Adrenal gland (tissue), 12 donors: ENCODE data around the gene SDC4. TPM values are rescaled to one million over a fixed set of nuclear protein-coding genes. Genes with fewer than 3 reads are reported as not detected.
A peak's percentile ranks its signal among the peaks of the same experiment; 100 is the strongest.

ENCODE experiments used
- DNase-seq, 7 donors: peaks; one replicate each; pipeline ENCODE4 v3.0.0-alpha.2; 2019 to 2020
- H3K27ac ChIP-seq, 5 donors: fragments of 200-600 bp; sonication (generic) in 4 of 5; 1 replicate in 3 of 5; 2 replicates in 2 of 5; pipeline versions ENCODE4 v1.5.1 to v1.8.0; 2016 to 2020; ENCODE audit warnings: mild to moderate bottlenecking in 1 of 5
- H3K27me3 ChIP-seq: fragments of 200-600 bp; 2 replicates; pipeline ENCODE4 v1.8.0; 2021
- H3K36me3 ChIP-seq, 2 donors: fragments of 200-600 bp; replicated peaks in 1 of 2; 1 replicate in 1 of 2; 2 replicates in 1 of 2; pipeline versions ENCODE4 v1.5.1 to v1.8.0; 2018 to 2022
- H3K4me1 ChIP-seq, 2 donors: fragments of 200-600 bp; replicated peaks in 1 of 2; 1 replicate in 1 of 2; 2 replicates in 1 of 2; pipeline versions ENCODE4 v1.5.1 to v1.8.0; 2018 to 2021
- H3K4me3 ChIP-seq, 4 donors: fragments of 200-600 bp; sonication (generic) in 3 of 4; one replicate each; pipeline ENCODE4 v1.5.1; 2016 to 2018
- H3K9me3 ChIP-seq, 3 donors: fragments of 200-600 bp; sonication (generic) in 1 of 3; replicated peaks in 1 of 3; 1 replicate in 2 of 3; 2 replicates in 1 of 3; pipeline versions ENCODE4 v1.5.1 to v1.8.0; 2016 to 2021
- CTCF ChIP-seq, 6 experiments: fragments of 450-650 bp in 4 of 6; fragments of 200-600 bp in 2 of 6; sonication (generic) in 1 of 6; IDR thresholded peaks; 1 replicate in 5 of 6; 2 replicates in 1 of 6; pipeline versions ENCODE4 v1.5.1 to v1.8.0; 2016 to 2021; ENCODE audit warnings: antibody characterized with exemption in 6 of 6, mild to moderate bottlenecking in 2 of 6, moderate library complexity in 1 of 6
- POLR2A ChIP-seq, 2 donors: fragments of 450-650 bp; IDR thresholded peaks; one replicate each; pipeline ENCODE4 v1.6.1; 2017; ENCODE audit warnings: antibody characterized with exemption in 2 of 2, mild to moderate bottlenecking in 2 of 2, moderate library complexity in 1 of 2
- WGBS, 4 donors: extraction: QIAGEN DNeasy Blood & Tissue Kit in 2 of 4; methylation state at CpG; one replicate each; pipeline versions ENCODE4 v1.1.5 to v1.1.7; 2013 to 2017; 5-methylcytosine and 5-hydroxymethylcytosine counted together
- intact Hi-C, 2 donors: fragments of 100-400 bp; cut with DNase I; formaldehyde crosslinking; loops; one replicate each; pipeline versions ENCODE4 v1.14.1 to v1.15.0; 2022 to 2023
- polyA plus RNA-seq, 3 donors: library from polyadenylated mRNA; stranded (reverse); fragments of 200-250 nt in 2 of 3; fragments of 350-450 nt in 1 of 3; fragmentation: Illumina TruSeq in 1 of 3; extraction: RNeasy Lipid Tissue Mini Kit (QIAGEN cat#74804) in 1 of 3; gene quantifications; one replicate each; pipeline ENCODE4 v1.2.3, GENCODE V29; 2013 to 2014
- total RNA-seq, 9 donors: library from RNA; depleted of rRNA in 4 of 9; stranded (reverse); fragments of >200 nt in 4 of 9; fragments of 120-200 nt in 1 of 9; fragmentation: NEBNext Ultra II Directional in 1 of 9; extraction: Animal tissue kit (Norgen Biotek cat#: 25700) in 1 of 9; gene quantifications; one replicate each; pipeline versions ENCODE4 v1.1.0 to v1.2.4, GENCODE V29; 2013 to 2023
- donor health status: healthy with polysubstance abuse.
- donor health status: Bipolar disorder and iron deficiency.
- donor health status: DM: yes; HTN: yes; CAD: no.
- donor health status: DM: no; HTN: no; CAD: no.
- donor health status: DM: no; HTN: no; CAD: no.
- donor health status: DM: yes; HTN: yes; CAD: no.

Gene SDC4
- total and polyA plus RNA-seq, 12 donors = 48.7 to 128 (median 72.4) TPM

- Histone ChIP-seq H3K4me1 (peaks cover 0 to 9% of the 10 kb centered on the region in 2 donors), H3K27ac (peak overlapping the region in 1 of 5 donors; percentile 31), H3K9me3 (no peaks in the 10 kb centered on the region), H3K27me3 (peaks cover 11% of the 10 kb centered on the region), H3K4me3 (peak overlapping the region in 2 of 4 donors; percentile 30 to 60), H3K36me3 (no peaks in the 10 kb centered on the region)
- TF ChIP-seq CTCF (IDR thresholded peaks at IDR 0.05) (peak; percentile 66 to 90 (median 85)), POLR2A (IDR thresholded peaks at IDR 0.05) (no peak)
- WGBS, 4 donors = 4 to 9% (median 7%) methylated on average over 49 to 79 of the region's 79 CpGs
- peak; percentile 68 to 87 (median 80) for DNase-seq
- intact Hi-C loops = no loop called here
Observed at GRCh38 chr20:45293041-45294002, 54.9 kb downstream of the SDC4 start.

DNA sequence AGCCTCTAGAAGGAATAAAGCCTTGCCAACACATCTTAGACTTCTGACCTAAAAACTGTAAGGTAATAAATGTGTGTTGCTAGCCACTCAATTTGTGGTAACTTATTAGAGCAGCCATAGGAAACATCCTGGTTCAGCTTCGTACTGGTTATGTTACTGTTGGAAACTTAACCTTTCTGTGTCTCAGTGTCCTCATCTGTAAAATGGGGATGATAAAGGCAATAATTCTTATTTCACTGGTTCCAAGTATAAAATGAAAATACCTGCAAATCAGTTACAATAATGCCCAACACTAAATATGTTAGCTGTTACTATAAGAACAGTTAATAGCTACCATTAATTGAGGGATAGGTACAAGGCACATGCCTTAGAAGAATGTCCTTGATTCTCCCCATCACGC is 55.9 kb downstream of the SDC4 start:
- Histone ChIP-seq H3K4me1 (peaks cover 0 to 9% of the 10 kb centered on the region in 2 donors), H3K4me3 (no peak overlapping the region), H3K27ac (no peak overlapping the region), H3K9me3 (no peaks in the 10 kb centered on the region), H3K27me3 (peaks cover 11% of the 10 kb centered on the region), H3K36me3 (no peaks in the 10 kb centered on the region)
- no peak for TF ChIP-seq CTCF (IDR thresholded peaks at IDR 0.05)
- no peak for DNase-seq
- WGBS, 4 donors = 72 to 87% (median 77%) methylated on average over 2 of the region's 2 CpGs
- intact Hi-C loops = no loop called here

DNA sequence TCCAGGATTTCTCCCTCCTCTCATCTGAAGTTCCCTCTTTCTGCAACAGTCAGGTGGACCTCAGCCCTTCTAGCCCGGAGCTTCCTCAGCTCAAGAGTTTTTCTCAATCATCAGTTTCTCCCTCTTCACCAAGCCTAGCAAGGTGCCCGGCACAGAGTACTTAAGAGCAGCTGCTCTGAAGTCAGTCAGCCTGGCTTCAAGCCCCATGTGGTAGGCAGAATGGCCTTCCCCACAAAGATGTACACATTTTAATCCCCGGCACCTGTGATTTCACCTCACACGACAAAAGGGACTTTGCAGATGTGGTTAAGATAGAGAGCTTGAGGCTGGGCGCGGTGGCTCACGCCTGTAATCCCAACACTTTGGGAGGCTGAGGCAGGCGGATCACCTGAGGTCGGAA is 56.7 kb downstream of the SDC4 start:
- no peak for DNase-seq
- peaks cover 11% of the 10 kb centered on the region for H3K27me3 ChIP-seq
- no peaks in the 10 kb centered on the region for H3K36me3 ChIP-seq
- TF ChIP-seq CTCF (IDR thresholded peaks at IDR 0.05) (no peak), POLR2A (IDR thresholded peaks at IDR 0.05) (no peak)
- H3K4me1 ChIP-seq = peaks cover 0 to 9% of the 10 kb centered on the region in 2 donors
- 68 to 85% (median 81%) methylated on average over 9 of the region's 9 CpGs for WGBS, 4 donors
- intact Hi-C loops = no loop called here
- H3K4me3 ChIP-seq = no peak overlapping the region
- H3K9me3 ChIP-seq = no peaks in the 10 kb centered on the region
- H3K27ac ChIP-seq = no peak overlapping the region

- H3K36me3 ChIP-seq = no peaks in the 10 kb centered on the region
- TF ChIP-seq POLR2A (IDR thresholded peaks at IDR 0.05) (no peak), CTCF (IDR thresholded peaks at IDR 0.05) (peak; percentile 79 to 87 (median 84))
- intact Hi-C loops = no loop called here
- peaks cover 0 to 9% of the 10 kb centered on the region in 2 donors for H3K4me1 ChIP-seq
- DNase-seq = peak; percentile 77 to 95 (median 86)
- H3K4me3 ChIP-seq = no peak overlapping the region
- peaks cover 11% of the 10 kb centered on the region for H3K27me3 ChIP-seq
- H3K9me3 ChIP-seq = no peaks in the 10 kb centered on the region
- 22 to 24% (median 23%) methylated on average over 7 to 8 of the region's 8 CpGs for WGBS, 4 donors
- H3K27ac ChIP-seq = no peak overlapping the region
Observed at GRCh38 chr20:45290677-45291355, 57.4 kb downstream of the SDC4 start.
